Ectodermal cell (in vitro differentiated cells): ENCODE data around the gene FOLR2.

Experiments used
- H3K27ac ChIP-seq: 2 replicates; pipeline ENCODE4 v1.7.0; 2013; ENCODE audit warnings: mild to moderate bottlenecking, low read depth, low read length; ENCODE audit not compliant: insufficient read depth, poor library complexity, severe bottlenecking
- H3K27me3 ChIP-seq: 2 replicates; pipeline ENCODE4 v1.7.0; 2013; ENCODE audit warnings: mild to moderate bottlenecking, low read length; ENCODE audit not compliant: insufficient read depth, control insufficient read depth, poor library complexity, severe bottlenecking
- H3K36me3 ChIP-seq: one replicate; pipeline ENCODE4 v1.7.0; 2013; ENCODE audit warnings: low read length; ENCODE audit not compliant: control insufficient read depth, insufficient read depth
- H3K4me1 ChIP-seq: one replicate; pipeline ENCODE4 v1.7.0; 2013; ENCODE audit warnings: low read length; ENCODE audit not compliant: control insufficient read depth, insufficient read depth
- H3K4me3 ChIP-seq: 2 replicates; pipeline ENCODE4 v1.7.0; 2013; ENCODE audit warnings: low read depth, low read length, control low read depth; ENCODE audit not compliant: insufficient read depth
- H3K9me3 ChIP-seq: 2 replicates; pipeline ENCODE4 v1.7.0; 2013; ENCODE audit warnings: mild to moderate bottlenecking, low read length, moderate library complexity; ENCODE audit not compliant: control insufficient read depth
- WGBS, 2 experiments: methylation state at CpG; one replicate each; pipeline ENCODE4 v1.1.7; 2013; ENCODE audit warnings: missing lambda C conversion rate in 2 of 2; 5-methylcytosine and 5-hydroxymethylcytosine counted together

Gene FOLR2

GRCh38 chr11:72235351-72236057 lies 18.9 kb downstream of the FOLR2 start:
- no peak overlapping the region for H3K27ac ChIP-seq
- H3K27me3 ChIP-seq: peaks cover 22% of the 10 kb centered on the region
- peaks cover 46% of the 10 kb centered on the region for H3K36me3 ChIP-seq
- 93 to 94% methylated on average over 17 of the region's 17 CpGs for WGBS, 2 experiments
- no peaks in the 10 kb centered on the region for H3K9me3 ChIP-seq
- H3K4me3 ChIP-seq: no peak overlapping the region
- peaks cover 14% of the 10 kb centered on the region for H3K4me1 ChIP-seq

- Histone ChIP-seq H3K27me3 (peaks cover 29% of the 10 kb centered on the region), H3K9me3 (no peaks in the 10 kb centered on the region), H3K4me3 (no peak overlapping the region), H3K27ac (no peak overlapping the region), H3K36me3 (peaks cover 40% of the 10 kb centered on the region), H3K4me1 (peaks cover 14% of the 10 kb centered on the region)
- WGBS, 2 experiments: 92 to 93% methylated on average over 4 of the region's 4 CpGs
Observed at GRCh38 chr11:72236083-72236697, 19.6 kb downstream of the FOLR2 start.

- WGBS, 2 experiments: 81% methylated on average over 2 of the region's 2 CpGs
Observed at GRCh38 chr11:72236774-72237111, 20.1 kb downstream of the FOLR2 start.

GRCh38 chr11:72237112-72237931 lies 20.7 kb downstream of the FOLR2 start:
- H3K27me3 ChIP-seq: peaks cover 40% of the 10 kb centered on the region
- peaks cover 32% of the 10 kb centered on the region for H3K36me3 ChIP-seq
- no peaks in the 10 kb centered on the region for H3K9me3 ChIP-seq
- WGBS, 2 experiments: 85 to 89% methylated on average over 22 of the region's 22 CpGs
- H3K4me3 ChIP-seq: no peak overlapping the region
- no peak overlapping the region for H3K27ac ChIP-seq
- H3K4me1 ChIP-seq: peaks cover 14% of the 10 kb centered on the region

More at GRCh38 chr11:72236774-72237111, 20.1 kb downstream of the FOLR2 start:
- Histone ChIP-seq H3K9me3 (no peaks in the 10 kb centered on the region), H3K27ac (no peak overlapping the region), H3K4me3 (no peak overlapping the region), H3K4me1 (peaks cover 14% of the 10 kb centered on the region), H3K27me3 (peaks cover 34% of the 10 kb centered on the region), H3K36me3 (peaks cover 35% of the 10 kb centered on the region)

GRCh38 chr11:72238040-72238450 lies 21.5 kb downstream of the FOLR2 start:
- H3K36me3 ChIP-seq: peaks cover 28% of the 10 kb centered on the region
- WGBS, 2 experiments: 33 to 34% methylated on average over 16 of the region's 16 CpGs

GRCh38 chr11:72238492-72239312 lies 22.1 kb downstream of the FOLR2 start:
- H3K9me3 ChIP-seq: no peaks in the 10 kb centered on the region
- H3K27ac ChIP-seq: no peak overlapping the region
- H3K27me3 ChIP-seq: peaks cover 54% of the 10 kb centered on the region
- peaks cover 14% of the 10 kb centered on the region for H3K4me1 ChIP-seq
- H3K4me3 ChIP-seq: no peak overlapping the region
- 40 to 44% methylated on average over 28 of the region's 28 CpGs for WGBS, 2 experiments
- peaks cover 26% of the 10 kb centered on the region for H3K36me3 ChIP-seq

More at GRCh38 chr11:72238040-72238450, 21.5 kb downstream of the FOLR2 start:
- Histone ChIP-seq H3K27me3 (peaks cover 47% of the 10 kb centered on the region), H3K9me3 (no peaks in the 10 kb centered on the region), H3K4me3 (no peak overlapping the region), H3K27ac (no peak overlapping the region), H3K4me1 (peaks cover 14% of the 10 kb centered on the region)

- H3K36me3 ChIP-seq: peaks cover 19% of the 10 kb centered on the region
- 15 to 16% methylated on average over 25 of the region's 25 CpGs for WGBS, 2 experiments
- no peaks in the 10 kb centered on the region for H3K9me3 ChIP-seq
- H3K4me1 ChIP-seq: peaks cover 14% of the 10 kb centered on the region
- H3K27ac ChIP-seq: no peak overlapping the region
- H3K4me3 ChIP-seq: peak overlapping the region; percentile 22
- peaks cover 60% of the 10 kb centered on the region for H3K27me3 ChIP-seq
Observed at GRCh38 chr11:72239313-72239848, 22.8 kb downstream of the FOLR2 start.

- Histone ChIP-seq H3K4me1 (peaks cover 19% of the 10 kb centered on the region), H3K9me3 (no peaks in the 10 kb centered on the region), H3K27ac (no peak overlapping the region), H3K4me3 (peak overlapping the region; percentile 31), H3K36me3 (peaks cover 14% of the 10 kb centered on the region), H3K27me3 (peaks cover 66% of the 10 kb centered on the region)
- 9 to 12% methylated on average over 69 of the region's 69 CpGs for WGBS, 2 experiments
Observed at GRCh38 chr11:72239849-72240460, 23.4 kb downstream of the FOLR2 start.
